ENCODE data around the gene FIGNL1. TPM values are rescaled to one million over a fixed set of nuclear protein-coding genes. Genes with fewer than 3 reads are reported as not detected.

FIGNL1 gene
- total RNA-seq: 10 to 100 TPM in 1 of 4 donors, 1 to 10 TPM in 3; 6.5 to 16.1 (median 7.5) TPM

DNA sequence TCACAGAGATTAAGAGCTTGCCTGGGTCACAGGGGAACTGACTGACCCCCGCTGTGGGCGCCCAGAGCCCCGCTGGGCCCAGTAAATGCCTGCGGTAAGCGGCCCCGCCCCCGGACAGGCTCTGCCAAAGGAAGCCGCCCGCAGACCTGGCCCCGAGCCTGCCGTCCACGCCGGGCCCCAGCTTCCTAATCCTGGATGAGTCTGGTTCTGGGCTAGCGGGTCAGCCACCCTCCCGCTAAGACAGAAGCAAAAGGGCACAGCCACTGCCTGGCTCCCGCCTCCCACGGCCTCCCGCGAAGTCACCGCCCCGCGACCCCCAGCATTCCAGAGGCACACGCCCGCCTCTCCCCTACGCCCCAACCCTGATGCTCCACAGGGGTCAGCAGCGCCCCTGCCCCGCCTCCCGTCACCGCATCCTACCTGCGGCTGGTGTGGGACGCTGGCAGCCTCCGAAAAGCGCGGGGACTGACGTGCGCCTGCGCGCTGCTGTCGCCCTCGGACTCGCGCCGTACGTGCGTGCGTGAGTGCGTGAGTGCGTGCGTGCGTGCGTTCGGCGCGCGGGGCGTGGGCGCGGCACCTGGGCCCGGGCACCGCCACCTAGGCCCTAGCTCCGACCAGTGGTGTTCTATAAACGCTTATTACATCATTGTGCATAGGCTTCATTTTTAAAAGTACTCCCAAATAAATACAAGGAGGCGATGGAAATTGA is at the start of gene FIGNL1:
FIGNL1 (minus strand) TSS at position 470 of the 709 bp plus-strand sequence. CDS start 3,063 bp downstream, outside the sequence.
- ATAC-seq (ENCODE audit: low FRiP score) (peak; percentile 88), DNase-seq (ENCODE audit: low spot score) (no peak)
- TF ChIP-seq, protein P1, sequence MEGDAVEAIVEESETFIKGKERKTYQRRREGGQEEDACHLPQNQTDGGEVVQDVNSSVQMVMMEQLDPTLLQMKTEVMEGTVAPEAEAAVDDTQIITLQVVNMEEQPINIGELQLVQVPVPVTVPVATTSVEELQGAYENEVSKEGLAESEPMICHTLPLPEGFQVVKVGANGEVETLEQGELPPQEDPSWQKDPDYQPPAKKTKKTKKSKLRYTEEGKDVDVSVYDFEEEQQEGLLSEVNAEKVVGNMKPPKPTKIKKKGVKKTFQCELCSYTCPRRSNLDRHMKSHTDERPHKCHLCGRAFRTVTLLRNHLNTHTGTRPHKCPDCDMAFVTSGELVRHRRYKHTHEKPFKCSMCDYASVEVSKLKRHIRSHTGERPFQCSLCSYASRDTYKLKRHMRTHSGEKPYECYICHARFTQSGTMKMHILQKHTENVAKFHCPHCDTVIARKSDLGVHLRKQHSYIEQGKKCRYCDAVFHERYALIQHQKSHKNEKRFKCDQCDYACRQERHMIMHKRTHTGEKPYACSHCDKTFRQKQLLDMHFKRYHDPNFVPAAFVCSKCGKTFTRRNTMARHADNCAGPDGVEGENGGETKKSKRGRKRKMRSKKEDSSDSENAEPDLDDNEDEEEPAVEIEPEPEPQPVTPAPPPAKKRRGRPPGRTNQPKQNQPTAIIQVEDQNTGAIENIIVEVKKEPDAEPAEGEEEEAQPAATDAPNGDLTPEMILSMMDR (IDR thresholded peaks at IDR 0.05): no peak

- no peak for ATAC-seq (ENCODE audit: low FRiP score)
- TF ChIP-seq, protein P1 (IDR thresholded peaks at IDR 0.05): no peak
- DNase-seq (ENCODE audit: low spot score): no peak
Measured at GRCh38 chr7:50499092-50499491, 48.9 kb upstream of the FIGNL1 start.

- DNase-seq (ENCODE audit: low spot score) (no peak), ATAC-seq (ENCODE audit: low FRiP score) (peak; percentile 28)
- TF ChIP-seq, protein P1 (IDR thresholded peaks at IDR 0.05): no peak
Measured at GRCh38 chr7:50497968-50498367, 47.8 kb upstream of the FIGNL1 start.

- no peak for DNase-seq (ENCODE audit: low spot score)
- ATAC-seq (ENCODE audit: low FRiP score): peak; percentile 78
- TF ChIP-seq, protein P1 (IDR thresholded peaks at IDR 0.05): no peak
Measured at GRCh38 chr7:50497068-50497642, 47.0 kb upstream of the FIGNL1 start.

DNA sequence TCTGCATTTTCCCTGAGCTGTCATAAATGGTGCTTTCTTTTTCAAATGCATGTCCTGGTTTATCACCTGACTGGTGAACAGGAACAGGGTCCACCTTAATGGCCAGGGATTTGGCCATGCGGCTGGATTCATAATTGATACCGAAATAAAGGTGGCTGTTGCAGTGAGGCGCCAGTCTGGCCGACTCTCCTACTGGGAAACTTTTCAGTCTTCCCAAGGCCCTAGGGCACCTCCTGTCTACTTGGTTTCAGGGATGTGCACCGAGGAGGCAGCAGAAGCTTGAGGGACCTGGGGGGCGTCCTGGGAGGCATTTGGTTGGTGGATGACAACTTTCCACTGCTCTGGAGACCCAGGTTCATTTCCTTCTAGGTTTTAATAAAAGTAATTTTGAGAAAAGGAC is 46.4 kb upstream of the FIGNL1 start:
- ATAC-seq (ENCODE audit: low FRiP score) (no peak), DNase-seq (ENCODE audit: low spot score) (no peak)
- TF ChIP-seq, protein P1 (IDR thresholded peaks at IDR 0.05): no peak

DNA sequence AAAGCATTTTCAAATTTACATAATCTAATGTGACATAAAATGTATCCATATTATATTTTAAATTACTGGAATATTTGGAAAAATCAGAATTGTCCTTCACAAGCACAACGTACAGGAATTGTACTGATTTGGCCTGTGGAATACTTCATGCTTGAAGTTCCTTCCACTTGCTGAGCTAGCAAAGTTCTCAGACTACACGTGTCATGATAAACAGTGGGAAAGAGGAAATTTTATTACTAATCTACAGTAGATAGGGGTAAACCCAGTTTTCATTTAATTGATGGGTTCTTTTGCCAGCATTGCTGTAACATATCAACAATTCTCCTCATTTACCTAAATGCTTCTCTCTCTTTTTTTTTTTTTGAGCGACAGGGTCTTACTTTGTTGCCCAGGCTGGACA is 45.6 kb upstream of the FIGNL1 start:
- TF ChIP-seq, protein P1 (IDR thresholded peaks at IDR 0.05): no peak
- ATAC-seq (ENCODE audit: low FRiP score): no peak
- no peak for DNase-seq (ENCODE audit: low spot score)
